GM12891 (cell line): ENCODE data around the gene CDH13.

ENCODE experiments used
- POLR2A ChIP-seq: IDR thresholded peaks from 2 replicates; pipeline ENCODE4 v1.6.1; 2011; ENCODE audit warnings: low read depth, low read length, control low read depth
- TAF1 ChIP-seq: IDR thresholded peaks from 2 replicates; pipeline ENCODE4 v1.6.1; 2011; ENCODE audit warnings: low read depth, low read length, control low read depth

- TF ChIP-seq TAF1 (no peak), POLR2A (no peak)
Observed at GRCh38 chr16:82805866-82806265, 179.1 kb downstream of the CDH13 start.
